ENCODE results near the gene NECAB3.
A peak's percentile ranks its signal among the peaks of the same experiment; 100 is the strongest.
"Not testable (repeated sequence)": the region's sequence is repeated elsewhere in the genome, so short reads cannot be mapped to it uniquely, and the experiment has no call there.

The NECAB3 gene

DNA sequence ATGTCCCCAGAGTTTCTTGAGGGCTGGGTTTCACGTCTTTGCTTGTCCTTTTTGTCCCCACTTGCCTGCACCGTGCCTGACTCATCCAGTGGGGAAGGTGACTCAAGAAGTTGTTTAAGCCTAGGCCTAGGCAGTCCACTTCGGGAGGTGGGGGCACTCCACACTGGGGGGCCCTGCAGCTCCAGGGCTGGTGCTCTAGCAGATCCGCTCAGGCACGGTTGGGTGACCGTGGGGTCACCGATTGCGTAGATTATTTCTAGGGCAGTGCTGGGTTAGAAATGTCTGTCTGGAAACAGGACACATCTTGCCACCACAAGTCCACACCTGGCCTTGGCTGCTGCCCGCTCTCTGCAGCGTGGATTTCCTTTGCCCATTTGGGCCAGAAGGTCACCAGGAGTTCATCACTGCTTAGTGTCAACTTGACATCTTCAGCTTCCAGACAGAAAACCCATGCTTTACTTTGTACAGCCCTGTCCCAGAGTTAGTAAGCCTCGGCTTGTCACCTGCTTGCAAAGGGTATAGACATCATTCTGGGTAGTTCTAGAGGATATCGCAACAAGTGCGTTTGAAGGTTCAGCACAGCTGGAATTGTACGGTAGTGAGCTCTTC is 25.7 kb downstream of the NECAB3 start:
- no peak for DNase-seq

DNA sequence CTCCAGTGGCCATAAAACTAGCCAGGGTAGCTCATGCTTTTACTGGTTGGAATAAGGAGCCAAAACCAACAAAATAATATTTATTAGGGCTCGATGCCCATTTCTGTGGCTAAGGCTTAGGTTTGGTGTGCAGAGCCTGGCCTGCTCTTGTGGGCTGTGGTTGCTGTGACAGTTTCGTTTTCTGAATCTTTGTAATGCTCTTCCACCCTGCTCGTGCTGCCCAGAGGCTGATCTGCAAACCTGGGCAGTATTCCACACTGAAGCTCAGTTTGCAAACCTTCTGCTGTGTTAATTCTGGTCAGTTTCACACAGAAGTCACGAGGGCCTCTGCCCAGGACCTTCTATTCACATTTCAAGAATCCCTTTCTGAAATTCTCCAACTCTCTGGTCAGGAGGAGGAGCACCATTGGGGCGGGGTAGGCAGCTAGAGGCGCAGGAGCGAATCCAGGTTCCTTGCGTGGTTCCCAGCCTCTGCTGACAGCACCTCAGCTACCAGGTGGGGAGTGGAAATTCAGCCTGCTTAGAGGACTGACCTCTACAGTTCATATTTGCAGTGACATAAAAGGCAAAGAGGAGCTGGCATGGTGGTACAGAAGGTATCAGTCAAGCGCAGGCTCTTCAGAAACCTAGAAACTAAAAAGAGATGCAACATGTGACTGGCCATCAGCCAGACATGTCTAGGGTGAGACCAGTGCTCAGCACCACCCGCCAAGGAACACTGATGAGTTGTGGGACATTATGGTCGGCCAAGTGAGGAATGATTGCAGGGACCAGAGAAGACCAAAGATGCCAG is 26.4 kb downstream of the NECAB3 start:
- DNase-seq = no peak

DNA sequence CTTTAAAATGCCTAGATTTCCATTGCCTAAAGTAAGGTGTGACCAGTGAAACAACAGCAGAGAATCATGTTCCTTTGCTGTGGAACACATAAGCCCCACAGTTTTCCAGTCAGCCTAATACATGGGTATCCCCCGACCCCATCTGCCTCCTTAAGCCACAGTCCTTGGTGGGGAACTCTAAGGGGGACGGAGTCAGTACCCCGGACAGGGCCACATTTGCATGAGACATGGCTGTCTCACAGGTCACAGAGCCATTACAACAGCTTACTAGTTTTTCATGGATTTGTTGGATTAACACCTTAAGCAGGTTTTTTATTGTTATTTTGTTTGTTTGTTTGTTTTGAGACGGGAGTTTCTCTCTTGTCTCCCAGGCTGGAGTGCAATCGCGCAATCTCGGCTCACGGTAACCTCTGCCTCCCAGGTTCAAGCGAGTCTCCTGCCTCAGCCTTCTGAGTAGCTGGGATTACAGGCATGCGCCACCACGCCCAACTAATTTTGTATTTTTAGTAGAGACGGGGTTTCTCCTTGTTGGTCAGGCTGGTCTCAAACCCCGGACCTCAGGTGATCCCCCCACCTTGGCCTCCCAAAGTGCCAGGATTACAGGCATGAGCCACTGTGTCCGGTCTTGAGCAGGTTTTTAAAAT is 27.1 kb downstream of the NECAB3 start:
- DNase-seq = not testable (repeated sequence)

DNA sequence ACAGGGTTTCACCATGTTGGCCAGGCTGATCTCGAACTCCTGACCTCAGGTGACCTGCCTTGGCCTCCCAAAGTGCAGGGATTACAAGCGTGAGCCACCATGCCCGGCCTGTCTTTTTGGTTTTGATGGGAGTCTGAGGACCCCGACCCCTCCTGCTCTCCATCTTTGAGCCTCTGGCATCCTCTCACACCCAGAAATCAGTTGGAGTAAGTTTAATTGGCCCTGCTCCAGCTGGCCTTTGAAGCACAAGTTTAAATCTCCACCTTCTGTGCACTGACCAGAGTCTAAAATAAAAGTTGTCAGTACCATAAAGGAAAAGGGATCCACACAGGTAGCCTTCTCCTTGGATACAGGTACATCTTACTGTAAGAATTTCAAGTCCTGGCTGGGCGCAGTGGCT is 28.0 kb downstream of the NECAB3 start:
- DNase-seq = no peak

DNA sequence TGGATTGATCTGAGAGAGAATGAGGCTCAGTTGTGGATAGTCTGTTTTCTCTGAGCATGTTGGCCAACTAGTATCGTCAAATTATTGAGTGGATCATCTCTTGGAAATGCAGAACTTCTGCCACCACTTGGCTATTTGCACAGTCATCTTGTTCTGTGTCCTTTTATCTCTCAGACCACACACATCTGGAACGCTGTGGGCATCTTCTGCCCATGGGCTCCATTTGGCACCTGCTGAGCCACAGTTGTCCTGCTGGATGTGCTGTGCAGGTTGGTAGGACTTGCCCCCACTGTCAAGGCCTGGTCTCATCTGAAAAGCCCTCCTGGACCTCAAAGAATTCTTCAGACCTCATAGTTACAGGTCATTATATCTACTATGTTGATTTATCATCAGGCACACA is 28.8 kb downstream of the NECAB3 start:
- peak; percentile 37 for DNase-seq

DNA sequence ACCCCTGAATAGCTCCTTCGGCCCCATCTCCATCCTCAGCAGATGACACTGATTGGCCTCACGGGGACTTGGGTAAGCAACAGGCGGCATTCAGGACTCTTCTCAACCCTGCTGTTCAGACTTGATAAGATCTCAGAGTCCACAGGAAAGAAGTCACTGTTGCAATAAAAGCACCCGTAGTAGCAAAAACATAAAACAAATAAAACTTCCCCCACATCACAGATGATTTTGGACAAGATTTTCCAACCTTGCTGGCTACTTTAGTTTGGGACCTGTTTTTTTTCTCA is 29.2 kb downstream of the NECAB3 start:
- DNase-seq = peak; percentile 61

DNA sequence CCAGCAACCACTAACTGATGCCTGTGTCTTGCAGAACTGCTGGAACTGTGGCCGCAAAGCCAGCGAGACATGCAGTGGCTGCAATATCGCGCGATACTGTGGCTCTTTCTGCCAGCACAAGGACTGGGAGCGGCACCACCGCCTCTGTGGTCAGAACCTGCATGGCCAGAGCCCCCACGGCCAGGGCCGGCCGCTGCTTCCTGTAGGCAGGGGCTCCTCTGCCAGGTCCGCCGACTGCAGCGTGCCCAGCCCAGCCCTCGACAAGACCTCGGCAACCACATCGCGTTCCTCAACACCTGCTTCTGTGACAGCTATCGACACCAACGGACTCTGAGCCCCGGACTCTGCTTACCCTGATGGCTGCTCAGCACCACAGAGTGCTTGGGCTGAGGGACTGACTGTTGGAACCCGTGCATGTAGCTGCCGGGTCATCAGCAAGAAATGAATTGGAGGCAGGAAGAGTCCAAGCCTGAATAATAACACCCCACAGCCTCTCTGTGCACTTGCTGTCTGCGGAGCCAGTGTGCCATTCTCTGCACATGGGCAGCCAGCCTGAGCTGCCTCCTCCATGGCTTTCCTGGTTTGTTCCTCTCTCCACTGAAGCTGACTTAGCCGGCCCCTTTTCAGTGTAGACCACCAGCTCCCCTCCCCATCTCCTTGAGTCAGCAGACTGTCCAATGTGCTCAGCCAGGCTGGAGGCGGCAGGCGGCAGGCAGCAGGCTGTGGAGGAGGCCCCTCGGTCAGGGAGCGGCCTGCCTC is 29.7 kb downstream of the NECAB3 start:
- DNase-seq = no peak

DNA sequence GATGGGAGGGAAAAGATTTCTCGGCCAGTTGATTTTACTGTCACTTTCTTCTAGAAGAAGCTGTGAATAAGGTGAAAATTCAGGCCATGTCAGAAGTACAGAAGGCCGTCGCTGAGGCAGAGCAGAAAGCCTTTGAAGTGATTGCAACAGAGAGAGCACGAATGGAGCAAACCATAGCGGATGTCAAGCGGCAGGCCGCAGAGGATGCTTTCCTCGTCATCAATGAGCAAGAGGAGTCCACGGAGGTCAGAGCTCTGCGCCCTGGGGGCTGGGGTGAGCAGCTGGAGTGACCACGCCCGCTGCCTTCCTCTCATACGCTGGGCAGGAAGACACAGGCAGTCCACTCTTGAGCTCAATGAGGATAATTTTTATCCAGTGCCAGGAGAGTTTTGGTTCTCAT is 33.9 kb downstream of the NECAB3 start:
- no peak for DNase-seq

DNA sequence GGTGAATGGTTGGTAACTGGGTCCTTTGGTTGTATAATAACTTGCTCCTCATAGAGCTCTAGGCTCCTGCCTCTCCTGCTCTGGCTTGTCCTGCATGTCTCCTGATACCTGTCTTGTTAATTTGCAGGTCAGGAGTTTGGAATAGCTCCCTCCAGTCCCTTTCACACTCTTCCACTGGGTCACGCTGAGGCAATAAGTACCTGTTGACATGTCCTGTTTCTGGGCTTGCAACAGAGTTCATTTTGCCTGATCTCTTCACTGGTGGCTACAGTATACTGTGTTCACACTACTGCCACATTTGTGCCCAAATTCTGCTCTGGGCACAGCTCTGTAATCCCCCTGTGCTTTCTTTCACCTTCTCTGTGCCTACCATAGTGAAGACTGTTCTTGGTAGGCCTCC is 37.5 kb downstream of the NECAB3 start:
- no peak for DNase-seq

DNA sequence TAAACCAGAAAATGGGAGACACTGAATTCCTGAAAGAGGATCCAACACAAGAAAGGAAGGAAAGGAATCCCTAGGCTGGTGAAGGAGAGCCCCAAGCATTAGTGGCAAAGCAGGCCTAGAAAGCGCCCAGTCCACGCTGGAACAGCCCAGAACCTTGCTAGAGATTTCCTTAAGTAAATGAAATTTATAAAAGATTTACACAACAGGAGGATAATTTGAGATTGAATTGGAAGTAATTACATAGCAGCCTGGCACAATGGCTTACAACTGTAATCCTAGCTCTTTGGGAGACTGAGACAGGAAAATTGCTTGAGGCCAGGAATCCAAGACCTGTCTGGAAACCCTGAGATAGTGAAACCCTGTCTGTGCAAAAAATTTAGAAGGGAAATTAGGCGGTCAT is 38.9 kb downstream of the NECAB3 start:
- no peak for DNase-seq

DNA sequence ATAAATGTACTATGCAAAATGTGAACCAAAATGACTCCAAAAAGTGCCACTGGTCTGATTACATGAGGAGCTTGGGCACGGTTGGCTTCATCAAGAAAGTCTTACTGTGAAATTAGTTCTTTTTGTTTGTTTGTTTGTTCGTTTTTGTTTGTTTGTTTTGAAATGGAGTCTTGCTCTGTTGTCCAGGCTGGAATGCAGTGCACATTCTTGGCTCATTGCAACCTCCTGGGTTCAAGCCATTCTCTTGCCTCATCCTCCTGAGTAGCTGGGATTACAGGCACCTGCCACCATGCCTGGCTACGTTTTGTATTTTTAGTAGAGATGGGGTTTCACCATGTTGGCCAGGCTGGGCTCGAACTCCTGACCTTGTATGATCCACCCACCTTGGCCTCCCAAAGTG is 42.3 kb downstream of the NECAB3 start:
- DNase-seq = not testable (repeated sequence)

DNA sequence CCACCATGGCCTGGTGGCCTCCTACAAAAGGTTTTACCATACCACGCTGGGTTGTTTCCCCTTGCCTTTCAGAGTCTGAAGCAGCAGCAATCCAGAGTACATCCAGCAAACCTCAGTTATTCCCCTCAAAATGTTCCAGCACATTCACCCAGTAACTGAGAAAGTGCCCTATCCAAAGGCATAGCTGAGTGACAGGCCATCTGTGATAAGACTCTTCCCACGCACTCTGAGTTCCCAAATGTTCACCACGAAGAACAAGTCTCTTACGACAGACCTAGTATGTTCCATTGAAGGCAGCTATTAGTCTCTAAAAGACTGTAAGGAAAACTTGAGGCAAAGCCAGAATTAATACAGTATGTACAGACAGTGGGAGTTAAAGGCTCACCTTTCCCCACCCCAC is 43.7 kb downstream of the NECAB3 start:
- no peak for DNase-seq

DNA sequence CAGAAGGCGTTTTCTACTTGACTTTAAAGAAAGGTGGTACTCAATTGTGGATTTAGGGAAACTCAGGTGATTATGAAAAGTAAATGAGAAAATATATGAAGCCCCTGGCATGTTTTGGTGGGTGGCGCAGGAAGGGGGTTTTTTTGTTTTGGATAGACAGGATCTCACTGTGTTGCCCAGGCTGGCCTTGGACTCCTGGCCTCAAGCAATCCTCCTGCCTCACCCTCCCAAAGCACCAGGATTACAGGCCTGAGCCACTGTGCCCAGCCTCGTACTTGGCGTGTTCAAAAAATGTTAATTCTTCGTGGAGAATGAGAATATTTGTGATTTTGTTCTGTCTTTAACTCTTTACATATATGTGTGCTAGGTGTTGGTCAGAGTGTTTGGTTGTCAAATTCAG is 44.2 kb downstream of the NECAB3 start:
- no peak for DNase-seq

DNA sequence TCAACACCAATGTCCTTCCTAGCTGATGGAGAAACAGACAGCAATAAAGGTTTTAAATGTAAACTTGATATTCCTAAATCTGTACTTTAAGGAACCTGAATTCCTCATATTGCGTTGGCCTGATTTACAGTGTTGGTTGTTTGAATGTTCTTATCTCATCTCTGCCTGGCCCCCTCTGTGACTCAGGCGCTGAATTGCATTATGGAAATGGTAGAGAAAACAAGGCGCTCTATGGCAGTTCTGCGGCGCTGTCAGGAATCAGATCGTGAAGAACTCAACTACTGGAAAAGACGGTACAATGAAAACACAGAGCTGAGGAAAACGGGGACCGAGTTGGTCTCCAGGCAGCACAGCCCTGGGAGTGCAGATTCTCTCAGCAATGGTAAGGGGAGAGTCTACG is 44.7 kb downstream of the NECAB3 start:
- no peak for DNase-seq

DNA sequence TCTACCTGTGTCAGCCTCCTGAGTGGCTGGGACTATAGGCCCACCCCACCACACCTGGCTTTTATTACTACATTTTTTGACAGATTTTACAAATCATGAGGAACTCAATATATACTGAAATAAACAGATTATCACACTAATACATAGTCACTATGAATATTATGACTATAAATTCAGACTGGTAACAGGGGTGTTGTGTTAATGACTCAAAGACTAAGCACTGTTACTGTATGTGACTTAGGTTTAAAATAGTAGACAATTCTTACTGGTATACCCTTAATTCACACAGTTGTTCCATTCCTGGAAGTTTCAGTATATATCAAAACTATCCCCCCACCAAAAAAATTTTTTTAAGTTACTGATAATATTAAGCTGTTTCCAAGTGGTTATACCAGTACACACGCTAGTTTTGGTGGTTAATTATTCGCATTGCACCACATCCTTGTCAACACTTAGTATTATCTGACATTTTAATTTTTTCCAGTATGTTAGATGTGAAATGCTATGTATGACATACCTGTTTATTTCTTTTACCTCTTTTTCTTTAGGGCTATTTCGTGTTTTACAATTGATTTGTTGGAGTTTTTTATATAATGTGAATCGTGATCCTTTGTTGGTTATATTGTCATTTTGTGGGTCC is 46.5 kb downstream of the NECAB3 start:
- no peak for DNase-seq

DNA sequence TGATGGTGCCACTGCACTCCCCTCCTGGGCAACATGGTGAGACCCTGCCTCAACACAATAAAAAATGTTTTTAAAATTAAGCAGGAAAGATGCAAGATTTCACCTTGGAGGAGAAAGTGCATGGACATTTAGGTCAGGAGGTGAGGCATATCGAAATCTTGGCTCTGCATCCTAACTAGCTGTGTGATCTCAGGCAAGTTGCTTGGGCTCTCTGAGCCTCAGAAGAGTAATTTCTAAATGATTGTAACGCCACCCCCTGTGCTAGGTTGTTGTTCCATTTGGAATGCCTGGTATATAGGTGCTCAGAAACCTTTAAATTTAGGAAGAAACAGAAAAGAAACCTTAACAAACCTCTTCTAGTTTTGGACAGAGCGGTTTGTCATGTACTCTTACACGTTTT is 48.0 kb downstream of the NECAB3 start:
- no peak for DNase-seq

DNA sequence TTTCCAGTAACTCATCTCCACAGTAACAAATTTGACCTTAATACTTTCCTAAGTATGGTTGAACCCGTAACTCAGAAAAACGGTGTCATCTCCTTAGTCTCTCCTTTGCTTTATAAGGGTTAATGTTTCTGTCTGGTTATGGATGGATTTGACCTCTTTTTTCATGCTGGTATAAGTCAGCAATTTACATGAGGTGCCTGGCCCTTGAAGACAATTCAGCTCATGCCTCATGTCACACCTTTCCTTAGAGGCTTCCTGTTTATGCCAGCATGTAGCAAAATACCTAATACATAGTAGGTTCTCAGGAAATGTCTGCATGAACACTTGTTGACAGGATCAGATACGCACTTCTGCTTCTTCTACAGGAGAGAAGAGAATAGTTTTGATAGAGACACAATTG is 49.8 kb downstream of the NECAB3 start:
- DNase-seq = no peak

DNA sequence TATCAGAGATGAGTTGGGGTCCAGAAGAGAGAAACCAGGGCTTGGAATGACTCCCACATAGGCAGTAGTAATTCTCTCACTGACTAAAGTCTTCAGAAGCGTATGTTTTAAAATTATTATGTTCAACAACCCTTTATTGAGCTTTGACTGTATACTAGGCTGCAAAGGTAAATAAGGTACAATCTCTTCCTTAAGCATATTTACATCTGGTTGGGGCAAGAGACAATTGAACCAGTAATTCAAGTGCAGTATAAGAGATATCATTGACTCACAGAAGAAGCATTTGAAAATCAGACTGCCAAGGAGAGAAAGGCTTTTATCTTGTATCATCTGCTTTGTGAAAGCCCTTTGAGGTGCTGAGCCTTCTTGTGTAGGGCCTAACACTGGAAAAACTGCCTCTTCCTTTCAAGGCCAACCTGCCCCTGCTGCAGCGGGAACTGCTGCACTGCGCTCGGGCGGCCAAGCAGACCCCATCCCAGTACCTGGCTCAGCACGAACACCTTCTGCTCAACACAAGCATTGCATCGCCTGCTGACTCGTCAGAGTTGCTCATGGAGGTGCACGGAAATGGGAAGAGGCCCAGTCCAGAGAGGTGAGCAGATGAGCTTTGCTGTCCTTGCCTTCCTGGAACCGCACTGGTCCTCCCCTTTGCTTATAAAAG is 51.4 kb downstream of the NECAB3 start:
- DNase-seq = no peak

DNA sequence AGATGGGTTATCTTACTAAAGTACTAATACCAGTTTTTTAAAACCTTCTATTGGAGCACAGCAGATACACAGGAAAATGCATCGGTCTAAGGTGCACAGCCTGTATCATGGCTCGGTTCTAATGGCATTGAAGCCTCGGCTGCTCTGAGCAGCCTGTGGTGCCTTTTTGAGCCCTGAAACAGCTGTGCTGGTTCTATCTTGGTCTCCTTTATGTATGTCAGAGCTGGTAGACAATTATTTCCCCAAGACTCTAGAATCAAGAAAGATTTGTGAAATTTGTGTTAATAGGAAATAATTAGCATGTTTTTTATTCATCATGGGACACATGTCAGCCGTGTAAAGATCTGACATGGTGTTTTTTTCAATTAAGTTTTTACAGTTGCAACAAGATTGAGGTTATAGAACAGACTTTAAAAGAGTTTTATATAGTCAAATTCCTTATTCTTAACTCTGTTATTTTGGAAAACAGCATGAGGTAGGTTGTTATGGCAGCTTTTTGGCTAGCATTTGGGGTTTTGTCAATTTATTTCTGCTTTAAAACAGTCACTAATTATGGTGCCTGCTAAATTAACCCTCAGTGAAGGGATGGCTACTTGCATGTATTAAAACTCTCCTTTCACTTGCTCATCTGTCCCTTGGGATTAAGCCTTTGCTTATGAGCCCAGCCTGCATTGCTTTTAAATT is 52.4 kb downstream of the NECAB3 start:
- DNase-seq = no peak

DNA sequence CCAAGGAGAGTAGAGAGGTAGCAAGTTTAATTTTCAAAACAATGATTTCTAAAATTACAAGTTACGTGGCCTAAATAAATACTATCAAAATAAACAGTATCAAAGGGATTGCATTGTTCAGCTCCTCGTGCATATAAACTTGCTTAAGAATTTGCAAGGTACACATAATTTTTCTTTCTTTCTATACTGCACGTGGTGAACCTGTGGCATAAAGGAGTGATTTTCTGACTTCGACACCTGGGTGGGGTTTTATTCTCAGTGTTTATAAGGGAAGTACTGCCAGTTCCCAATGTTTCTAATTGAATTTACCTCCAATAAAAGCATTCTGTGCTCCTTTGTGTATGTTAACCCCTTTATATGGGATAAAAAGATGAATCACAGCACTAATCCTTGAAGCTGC is 62.2 kb downstream of the NECAB3 start:
- no peak for DNase-seq

DNA sequence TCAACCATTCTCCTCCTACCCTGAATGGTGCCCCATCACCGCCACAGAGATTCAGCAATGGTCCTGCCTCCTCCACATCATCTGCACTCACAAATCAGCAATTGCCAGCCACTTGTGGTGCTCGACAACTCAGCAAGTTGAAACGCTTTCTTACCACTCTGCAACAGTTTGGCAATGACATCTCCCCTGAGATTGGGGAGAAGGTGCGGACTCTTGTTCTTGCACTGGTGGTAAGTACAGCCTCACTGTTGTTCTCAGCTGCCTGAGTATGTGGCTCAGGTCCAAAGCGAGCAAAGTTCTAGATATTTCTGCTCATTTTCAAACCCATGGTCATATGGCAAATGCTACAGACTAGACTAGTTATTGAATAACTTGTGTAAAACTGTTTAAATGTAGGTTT is 63.1 kb downstream of the NECAB3 start:
- no peak for DNase-seq

DNA sequence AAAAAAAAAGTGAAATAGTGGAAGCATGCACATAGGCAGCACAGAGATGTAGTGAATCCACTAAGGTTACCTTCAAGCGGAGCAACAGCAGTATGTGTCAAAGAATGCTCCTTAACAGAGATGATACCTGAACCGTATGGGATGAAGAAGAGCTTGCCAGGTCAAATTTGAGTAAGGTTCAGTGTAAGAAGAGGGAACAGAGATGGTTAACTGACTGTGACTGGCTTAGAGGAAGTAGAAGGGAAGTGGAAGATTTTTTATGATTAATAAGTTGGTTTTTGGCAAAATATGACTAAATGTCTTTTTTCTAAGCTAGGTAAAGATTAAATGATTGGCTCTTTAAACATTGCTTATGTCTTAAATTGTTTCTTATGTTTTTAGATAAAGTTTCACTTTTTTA is 64.7 kb downstream of the NECAB3 start:
- no peak for DNase-seq
